Uterus (tissue), 2 donors: ENCODE measurements around the gene NOTO.

ENCODE experiments used
- POLR2A ChIP-seq, 2 donors: fragments of 450-650 bp; IDR thresholded peaks; one replicate each; pipeline ENCODE4 v1.6.1; 2016; ENCODE audit warnings: antibody characterized with exemption in 2 of 2, mild to moderate bottlenecking in 1 of 2, moderate library complexity in 1 of 2
- TF ChIP-seq, protein P1 (sequence below), 4 experiments: fragments of 200-600 bp in 2 of 4; fragments of 450-650 bp in 2 of 4; sonication (generic) in 2 of 4; IDR thresholded peaks; one replicate each; pipeline ENCODE4 v1.5.1; 2016 to 2019; ENCODE audit warnings: antibody characterized with exemption in 4 of 4, mild to moderate bottlenecking in 2 of 4, moderate library complexity in 1 of 4

GRCh38 chr2:73172963-73173362 is 29.4 kb upstream of the NOTO start:
- TF ChIP-seq, protein P1, sequence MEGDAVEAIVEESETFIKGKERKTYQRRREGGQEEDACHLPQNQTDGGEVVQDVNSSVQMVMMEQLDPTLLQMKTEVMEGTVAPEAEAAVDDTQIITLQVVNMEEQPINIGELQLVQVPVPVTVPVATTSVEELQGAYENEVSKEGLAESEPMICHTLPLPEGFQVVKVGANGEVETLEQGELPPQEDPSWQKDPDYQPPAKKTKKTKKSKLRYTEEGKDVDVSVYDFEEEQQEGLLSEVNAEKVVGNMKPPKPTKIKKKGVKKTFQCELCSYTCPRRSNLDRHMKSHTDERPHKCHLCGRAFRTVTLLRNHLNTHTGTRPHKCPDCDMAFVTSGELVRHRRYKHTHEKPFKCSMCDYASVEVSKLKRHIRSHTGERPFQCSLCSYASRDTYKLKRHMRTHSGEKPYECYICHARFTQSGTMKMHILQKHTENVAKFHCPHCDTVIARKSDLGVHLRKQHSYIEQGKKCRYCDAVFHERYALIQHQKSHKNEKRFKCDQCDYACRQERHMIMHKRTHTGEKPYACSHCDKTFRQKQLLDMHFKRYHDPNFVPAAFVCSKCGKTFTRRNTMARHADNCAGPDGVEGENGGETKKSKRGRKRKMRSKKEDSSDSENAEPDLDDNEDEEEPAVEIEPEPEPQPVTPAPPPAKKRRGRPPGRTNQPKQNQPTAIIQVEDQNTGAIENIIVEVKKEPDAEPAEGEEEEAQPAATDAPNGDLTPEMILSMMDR (IDR thresholded peaks at IDR 0.05) = no peak
- TF ChIP-seq POLR2A (IDR thresholded peaks at IDR 0.05) = no peak
